Psoas muscle (tissue), 8 donors: ENCODE results near the gene GFRA1. TPM values are rescaled to one million over a fixed set of nuclear protein-coding genes. Genes with fewer than 3 reads are reported as not detected.

ENCODE experiments used
- ATAC-seq, 4 donors: fragments of 200-7000 bp; cut with Tn5 transposase; one replicate each; pipeline ENCODE4 v1.9.1; 2020; ENCODE audit warnings: moderate library complexity in 3 of 4, mild to moderate bottlenecking in 2 of 4
- DNase-seq, 2 donors: peaks; one replicate each; pipeline ENCODE4 v3.0.0-alpha.2; 2020
- H3K27ac ChIP-seq: fragments of 200-600 bp; one replicate; pipeline ENCODE4 v1.8.0; 2022
- H3K27me3 ChIP-seq, 3 donors: fragments of 200-600 bp in 1 of 3; one replicate each; pipeline versions ENCODE4 v1.6.1 to v1.8.0; 2013 to 2022; ENCODE audit warnings: low read length in 2 of 3, mild to moderate bottlenecking in 2 of 3, moderate library complexity in 1 of 3; ENCODE audit not compliant: insufficient read depth in 3 of 3
- H3K36me3 ChIP-seq, 2 donors: fragments of 200-600 bp in 1 of 2; one replicate each; pipeline versions ENCODE4 v1.6.1 to v1.8.0; 2013 to 2022; ENCODE audit warnings: low read depth in 1 of 2, mild to moderate bottlenecking in 1 of 2, moderate library complexity in 1 of 2; ENCODE audit not compliant: insufficient read depth in 1 of 2
- H3K4me1 ChIP-seq: fragments of 200-600 bp; one replicate; pipeline ENCODE4 v1.8.0; 2022
- H3K4me3 ChIP-seq: fragments of 200-600 bp; one replicate; pipeline ENCODE4 v1.8.0; 2022; ENCODE audit warnings: mild to moderate bottlenecking
- H3K9me3 ChIP-seq: fragments of 200-600 bp; one replicate; pipeline ENCODE4 v1.8.0; 2022
- CTCF ChIP-seq: fragments of 200-600 bp; IDR thresholded peaks from one replicate; pipeline ENCODE4 v1.8.0; 2022; ENCODE audit warnings: antibody characterized with exemption
- WGBS, 3 donors: extraction: QIAGEN DNeasy Blood & Tissue Kit; methylation state at CpG; one replicate each; pipeline versions ENCODE4 v1.1.6 to v1.1.7; 2013; 5-methylcytosine and 5-hydroxymethylcytosine counted together
- intact Hi-C, 2 donors: fragments of 100-400 bp; cut with DNase I; formaldehyde crosslinking; loops; one replicate each; pipeline versions ENCODE4 v1.11.0 to v1.14.2; 2022
- polyA plus RNA-seq, 3 donors: library from polyadenylated mRNA; stranded (reverse); fragments of 200-250 nt; gene quantifications; one replicate each; pipeline ENCODE4 v1.2.3, GENCODE V29; 2013
- total RNA-seq, 4 donors: library from RNA; stranded (reverse); fragmentation: NEBNext Ultra II Directional in 2 of 4; extraction: Animal tissue kit (Norgen Biotek cat#: 25700) in 2 of 4; gene quantifications; one replicate each; pipeline versions ENCODE4 v1.2.1 to v1.2.4, GENCODE V29; 2021 to 2023
- donor health status: healthy with polysubstance abuse.
- donor health status: DM: no; HTN: no; CAD: no; lungs with moderate emphysema.
- donor health status: Bipolar disorder and iron deficiency.
- donor health status: healthy.
- donor health status: DM: yes; HTN: yes; CAD: no.
- donor health status: DM: no; HTN: no; CAD: no.
- donor health status: DM: no; HTN: no; CAD: no.
- donor health status: DM: yes; HTN: yes; CAD: no.

Gene GFRA1
- total and polyA plus RNA-seq, 7 donors = 4.6 to 12.1 (median 7.1) TPM

- DNase-seq (no peak), ATAC-seq (no peak)
- Histone ChIP-seq H3K4me1 (no peaks in the 10 kb centered on the region), H3K27me3 (no peaks in the 10 kb centered on the region), H3K9me3 (no peaks in the 10 kb centered on the region), H3K27ac (no peak overlapping the region), H3K36me3 (no peaks in the 10 kb centered on the region), H3K4me3 (no peak overlapping the region)
- WGBS, 3 donors = 89 to 92% (median 91%) methylated on average over 10 of the region's 10 CpGs
- intact Hi-C loops = no loop called here
- no peak for TF ChIP-seq CTCF
These were observed 145.9 kb downstream of the GFRA1 start for GRCh38 chr10:116126954-116127695.

- TF ChIP-seq CTCF = no peak
- Histone ChIP-seq H3K4me1 (no peaks in the 10 kb centered on the region), H3K36me3 (no peaks in the 10 kb centered on the region), H3K27ac (no peak overlapping the region), H3K27me3 (no peaks in the 10 kb centered on the region), H3K4me3 (no peak overlapping the region), H3K9me3 (no peaks in the 10 kb centered on the region)
- ATAC-seq = no peak
- no peak for DNase-seq
- 82 to 90% (median 87%) methylated on average over 3 of the region's 3 CpGs for WGBS, 3 donors
- intact Hi-C loops = no loop called here
These were observed 146.8 kb downstream of the GFRA1 start for GRCh38 chr10:116126239-116126638.

GRCh38 chr10:116125180-116125579 is 147.8 kb downstream of the GFRA1 start:
- WGBS, 3 donors = 83 to 90% (median 86%) methylated on average over 19 of the region's 19 CpGs
- no peaks in the 10 kb centered on the region for H3K9me3 ChIP-seq
- no peak overlapping the region for H3K4me3 ChIP-seq
- ATAC-seq = no peak
- no peaks in the 10 kb centered on the region for H3K4me1 ChIP-seq
- no peaks in the 10 kb centered on the region for H3K36me3 ChIP-seq
- H3K27me3 ChIP-seq = no peaks in the 10 kb centered on the region
- intact Hi-C loops = no loop called here
- no peak overlapping the region for H3K27ac ChIP-seq
- TF ChIP-seq CTCF = no peak
- DNase-seq = no peak

DNA sequence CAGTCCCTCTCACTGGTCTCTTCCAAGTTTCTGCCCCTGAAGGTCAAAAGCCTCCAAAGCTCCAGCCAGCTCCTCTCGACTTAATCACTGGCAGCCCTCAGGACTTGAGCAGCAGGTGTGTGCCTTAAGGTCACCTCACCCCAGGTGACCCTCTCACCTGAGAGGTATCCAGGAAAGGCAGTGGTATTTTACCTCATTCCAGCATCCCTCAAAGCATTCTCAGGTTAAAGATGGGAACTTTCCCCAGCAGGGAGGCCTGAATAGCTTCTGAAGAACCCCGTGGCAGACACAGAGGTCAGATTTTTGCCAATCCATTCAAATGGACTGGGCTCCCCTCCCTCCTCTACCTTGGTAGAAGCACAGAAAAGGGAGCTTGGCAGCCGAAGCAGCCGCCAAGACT is 148.2 kb downstream of the GFRA1 start:
- Histone ChIP-seq H3K27ac (no peak overlapping the region), H3K4me1 (no peaks in the 10 kb centered on the region), H3K36me3 (no peaks in the 10 kb centered on the region), H3K4me3 (no peak overlapping the region), H3K27me3 (no peaks in the 10 kb centered on the region), H3K9me3 (no peaks in the 10 kb centered on the region)
- TF ChIP-seq CTCF = no peak
- WGBS, 3 donors = 49 to 62% (median 61%) methylated on average over 4 of the region's 4 CpGs
- ATAC-seq (no peak), DNase-seq (no peak)
- intact Hi-C loops = no loop called here

DNA sequence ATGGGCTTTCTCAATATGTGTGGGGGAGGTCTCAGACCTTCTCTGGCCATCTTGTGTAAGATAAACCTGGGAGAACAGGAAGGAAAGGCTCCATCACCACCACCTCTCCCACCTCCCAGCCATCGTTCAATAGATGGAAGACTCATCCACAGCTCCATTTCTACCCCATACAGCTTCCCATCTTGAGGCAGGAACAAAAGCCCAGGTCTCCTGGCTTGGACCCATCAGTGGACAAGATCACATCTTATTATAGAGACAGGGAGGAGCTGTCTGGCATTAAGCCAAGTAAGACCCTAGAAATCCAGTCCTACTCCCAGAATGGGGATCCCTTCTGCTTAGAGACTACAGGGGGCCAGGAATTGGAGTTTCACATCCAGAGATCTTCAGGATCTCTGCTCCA is 150.3 kb downstream of the GFRA1 start:
- intact Hi-C loops = no loop called here
- ATAC-seq = no peak
- no peak for DNase-seq

More for the DNA sequence above, 150.3 kb downstream of the GFRA1 start:
- H3K27ac ChIP-seq = no peak overlapping the region
- no peaks in the 10 kb centered on the region for H3K4me1 ChIP-seq
- H3K9me3 ChIP-seq = no peaks in the 10 kb centered on the region
- H3K4me3 ChIP-seq = no peak overlapping the region
- no peak for TF ChIP-seq CTCF
- H3K27me3 ChIP-seq = no peaks in the 10 kb centered on the region
- H3K36me3 ChIP-seq = no peaks in the 10 kb centered on the region
- 88 to 92% (median 92%) methylated on average over 1 of the region's 1 CpG for whole genome bisulfite sequencing, 3 donors
